K562 (cell line): Measurements from ENCODE around the gene CMIP.

Experiments
- CBFA2T3 ChIP-seq: fragments of 450-650 bp; IDR thresholded peaks from 2 replicates; pipeline ENCODE4 v1.6.1; 2017
- ZNF717 ChIP-seq: fragments of 250-450 bp; sonication (Bioruptor Pico); IDR thresholded peaks from 2 replicates; pipeline ENCODE4 v1.5.0; 2021

- TF ChIP-seq ZNF717 (CRISPR knock-in tag) = no peak
- no peak for TF ChIP-seq CBFA2T3
Observed at GRCh38 chr16:81589975-81590650, 145.5 kb downstream of the CMIP start.
